H9 (cell line): ENCODE data around the gene CRAMP1. TPM values are rescaled to one million over a fixed set of nuclear protein-coding genes. Genes with fewer than 3 reads are reported as not detected.

Source experiments
- DNase-seq: peaks from one replicate; pipeline ENCODE4 v3.0.0-alpha.2; 2017
- H2AFZ ChIP-seq: one replicate; pipeline ENCODE4 v1.6.1; 2013; ENCODE audit warnings: mild to moderate bottlenecking, low read length, control low read depth, moderate library complexity
- H2AK5ac ChIP-seq: 2 replicates; pipeline ENCODE4 v1.6.1; 2013; ENCODE audit warnings: low read length, control low read depth, mixed read lengths; ENCODE audit not compliant: insufficient read length
- H2BK120ac ChIP-seq: one replicate; pipeline ENCODE4 v1.6.1; 2013; ENCODE audit warnings: low read depth, mild to moderate bottlenecking, low read length, control low read depth, inconsistent platforms; ENCODE audit not compliant: poor library complexity, severe bottlenecking
- H2BK12ac ChIP-seq: 2 replicates; pipeline ENCODE4 v1.6.1; 2013; ENCODE audit warnings: low read length, control low read depth, mixed read lengths, low read depth; ENCODE audit not compliant: insufficient read length
- H2BK15ac ChIP-seq: 2 replicates; pipeline ENCODE4 v1.6.1; 2013; ENCODE audit warnings: low read depth, low read length, control low read depth
- H2BK20ac ChIP-seq: one replicate; pipeline ENCODE4 v1.6.1; 2013; ENCODE audit warnings: low read depth, mild to moderate bottlenecking, low read length, control low read depth, inconsistent platforms; ENCODE audit not compliant: poor library complexity, severe bottlenecking
- H2BK5ac ChIP-seq: 2 replicates; pipeline ENCODE4 v1.6.1; 2013; ENCODE audit warnings: low read length, control low read depth, mixed read lengths; ENCODE audit not compliant: insufficient read length
- H3K14ac ChIP-seq: 2 replicates; pipeline ENCODE4 v1.6.1; 2013; ENCODE audit warnings: low read length, control low read depth; ENCODE audit not compliant: insufficient read depth
- H3K18ac ChIP-seq: 2 replicates; pipeline ENCODE4 v1.6.1; 2013; ENCODE audit warnings: low read depth, mild to moderate bottlenecking, mixed read lengths, low read length, control low read depth; ENCODE audit not compliant: insufficient read length
- H3K23ac ChIP-seq: 2 replicates; pipeline ENCODE4 v1.6.1; 2013; ENCODE audit warnings: low read length, control low read depth, mixed read lengths, low read depth; ENCODE audit not compliant: insufficient read length
- H3K23me2 ChIP-seq: 2 replicates; pipeline ENCODE4 v1.6.1; 2013; ENCODE audit warnings: low read depth, mild to moderate bottlenecking, mixed read lengths, low read length, control low read depth; ENCODE audit not compliant: insufficient read length, poor library complexity, severe bottlenecking
- H3K27ac ChIP-seq: 2 replicates; pipeline ENCODE4 v1.5.1; 2013; ENCODE audit warnings: low read length, control low read depth, mixed read lengths, low read depth; ENCODE audit not compliant: insufficient read length
- H3K27me3 ChIP-seq: 2 replicates; pipeline ENCODE4 v1.6.1; 2013; ENCODE audit warnings: low read length, control low read depth, inconsistent platforms; ENCODE audit not compliant: insufficient read depth
- H3K4ac ChIP-seq: 2 replicates; pipeline ENCODE4 v1.6.1; 2013; ENCODE audit warnings: low read depth, mild to moderate bottlenecking, control low read depth, inconsistent platforms, low read length, moderate library complexity
- H3K4me1 ChIP-seq: 2 replicates; pipeline ENCODE4 v1.6.1; 2013; ENCODE audit warnings: low read length, control low read depth, inconsistent platforms; ENCODE audit not compliant: insufficient read depth
- H3K4me2 ChIP-seq: 2 replicates; pipeline ENCODE4 v1.6.1; 2013; ENCODE audit warnings: low read length, control low read depth, mixed read lengths; ENCODE audit not compliant: insufficient read length, insufficient read depth
- H3K56ac ChIP-seq: 2 replicates; pipeline ENCODE4 v1.6.1; 2013; ENCODE audit warnings: low read depth, mild to moderate bottlenecking, mixed read lengths, low read length, control low read depth; ENCODE audit not compliant: insufficient read length
- H3K79me1 ChIP-seq: 2 replicates; pipeline ENCODE4 v1.6.1; 2013; ENCODE audit warnings: low read depth, mild to moderate bottlenecking, moderate library complexity, low read length, control low read depth, inconsistent platforms; ENCODE audit not compliant: insufficient read depth, poor library complexity, severe bottlenecking
- H3K79me2 ChIP-seq: 2 replicates; pipeline ENCODE4 v1.6.1; 2013; ENCODE audit warnings: low read length, control low read depth, inconsistent platforms; ENCODE audit not compliant: insufficient read depth
- H3K9ac ChIP-seq: 2 replicates; pipeline ENCODE4 v1.6.1; 2013; ENCODE audit warnings: low read length, control low read depth, mixed read lengths; ENCODE audit not compliant: insufficient read length; ENCODE audit errors: extremely low read depth
- H3K9me3 ChIP-seq: one replicate; pipeline ENCODE4 v1.6.1; 2013; ENCODE audit warnings: low read depth, low read length, inconsistent platforms; ENCODE audit not compliant: control insufficient read depth
- H3T11ph ChIP-seq: one replicate; pipeline ENCODE4 v1.6.1; 2013; ENCODE audit warnings: mild to moderate bottlenecking, low read length, control low read depth, inconsistent platforms
- H4K20me1 ChIP-seq: one replicate; pipeline ENCODE4 v1.6.1; 2013; ENCODE audit not compliant: control insufficient read depth, insufficient read length, insufficient read depth
- H4K5ac ChIP-seq: 2 replicates; pipeline ENCODE4 v1.6.1; 2013; ENCODE audit warnings: low read depth, mild to moderate bottlenecking, mixed read lengths, low read length, control low read depth; ENCODE audit not compliant: insufficient read length
- H4K8ac ChIP-seq: replicated peaks from 2 replicates; pipeline ENCODE4 v1.6.1; 2013; ENCODE audit warnings: low read length, control low read depth, mixed read lengths, low read depth; ENCODE audit not compliant: insufficient read length
- H4K91ac ChIP-seq: 2 replicates; pipeline ENCODE4 v1.6.1; 2013; ENCODE audit warnings: low read depth, mild to moderate bottlenecking, moderate library complexity, mixed read lengths, low read length, control low read depth; ENCODE audit not compliant: insufficient read length
- H3K27ac Mint-ChIP-seq, 3 experiments: 2 replicates in 2 of 3; 3 replicates in 1 of 3; pipeline ENCODE4 v1.8.0; 2020 to 2021; ENCODE audit warnings: mixed read lengths in 3 of 3, mild to moderate bottlenecking in 1 of 3, moderate library complexity in 1 of 3
- H3K27me3 Mint-ChIP-seq: 2 replicates; pipeline ENCODE4 v1.8.0; 2021; ENCODE audit warnings: low read depth, mild to moderate bottlenecking, moderate library complexity, mixed read lengths
- H3K36me3 Mint-ChIP-seq, 3 experiments: 2 replicates in 2 of 3; 3 replicates in 1 of 3; pipeline ENCODE4 v1.8.0; 2020 to 2021; ENCODE audit warnings: low read depth in 3 of 3, mixed read lengths in 3 of 3; ENCODE audit not compliant: insufficient read depth in 1 of 3
- H3K4me1 Mint-ChIP-seq, 2 experiments: 2 replicates each; pipeline ENCODE4 v1.8.0; 2020; ENCODE audit warnings: mixed read lengths in 2 of 2
- H3K4me3 Mint-ChIP-seq, 2 experiments: 2 replicates in 1 of 2; 3 replicates in 1 of 2; pipeline ENCODE4 v1.8.0; 2020 to 2021; ENCODE audit warnings: mild to moderate bottlenecking in 2 of 2, mixed read lengths in 2 of 2, moderate library complexity in 1 of 2
- H3K9me3 Mint-ChIP-seq, 2 experiments: 2 replicates in 1 of 2; 3 replicates in 1 of 2; pipeline ENCODE4 v1.8.0; 2020; ENCODE audit warnings: mild to moderate bottlenecking in 2 of 2, mixed read lengths in 2 of 2, moderate library complexity in 1 of 2
- WGBS: extraction: QIAGEN DNeasy Blood & Tissue Kit; methylation state at CpG from one replicate; pipeline ENCODE4 v1.1.7; 2013; ENCODE audit warnings: missing lambda C conversion rate, low lambda C conversion rate, mixed read lengths; ENCODE audit not compliant: insufficient read length; ENCODE audit errors: extremely low coverage; 5-methylcytosine and 5-hydroxymethylcytosine counted together
- total RNA-seq: library from RNA; stranded (reverse); gene quantifications from 2 replicates; pipeline ENCODE4 v1.2.1, GENCODE V29; 2021
- TF ChIP-seq, protein P1 (sequence below): fragments of 200-600 bp; sonication (generic); conservative IDR thresholded peaks from 3 replicates; pipeline ENCODE4 v1.8.0; 2021; ENCODE audit warnings: antibody characterized with exemption, mild to moderate bottlenecking

The CRAMP1 gene
- total RNA-seq, 1 experiment from 2014 or later = 46.2 TPM

DNA sequence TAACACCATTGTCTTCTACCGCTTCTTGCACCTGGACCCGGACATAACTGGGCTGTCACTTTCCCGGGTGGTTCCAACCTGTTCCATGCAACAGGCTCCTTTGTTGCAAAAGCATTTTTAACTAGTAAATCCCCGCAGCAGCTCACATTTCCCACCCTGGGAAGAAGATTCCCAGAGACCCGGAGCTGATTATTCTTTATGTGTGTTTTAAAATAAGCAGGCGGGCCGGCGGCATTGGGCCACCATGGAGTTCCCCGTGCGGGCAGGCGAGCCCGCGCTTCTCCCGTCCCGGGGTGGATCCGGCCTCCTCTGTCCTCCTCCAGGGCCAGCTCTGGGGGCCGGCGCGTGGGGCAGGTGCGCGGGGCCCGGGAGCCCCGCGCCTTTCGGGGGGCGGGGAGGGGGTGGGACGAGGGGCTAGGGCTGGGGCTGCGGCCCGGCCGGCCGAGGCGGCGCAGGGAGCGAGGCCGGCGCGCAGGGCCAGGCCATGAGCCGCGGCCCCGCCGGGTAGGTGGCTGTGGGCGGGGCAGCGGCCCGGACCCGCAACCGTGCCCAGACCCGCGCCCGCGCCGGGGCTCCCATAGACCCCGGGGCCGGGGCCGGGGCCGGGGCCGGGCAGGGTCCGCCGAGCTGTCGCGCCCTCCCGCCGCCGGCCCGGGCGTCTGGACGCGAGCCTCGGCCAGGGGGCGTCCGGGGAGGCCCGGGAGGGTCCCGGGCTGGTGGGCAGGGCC is 1.7 kb downstream of the CRAMP1 start:
- H3K18ac ChIP-seq = no peak overlapping the region
- H3K14ac ChIP-seq = no peak overlapping the region
- H3K23ac ChIP-seq = no peak overlapping the region
- H2BK15ac ChIP-seq = no peak overlapping the region
- Mint-ChIP-seq H3K27ac (no peak overlapping the region), H3K4me1 (peaks cover 22 to 30% of the 10 kb centered on the region in 2 experiments), H3K4me3 (peak overlapping the region; percentile 83 to 86), H3K9me3 (peaks cover 0 to 3% of the 10 kb centered on the region in 2 experiments; a peak in 1 of 5 replicates), H3K36me3 (peaks cover 8 to 29% (median 27%) of the 10 kb centered on the region in 3 experiments), H3K27me3 (peaks cover 17% of the 10 kb centered on the region)
- peak overlapping the region; percentile 78 for H3K4me2 ChIP-seq
- H2BK120ac ChIP-seq = no peak overlapping the region
- no peaks in the 10 kb centered on the region for H3K9me3 ChIP-seq
- H3K27me3 ChIP-seq = peaks cover 6% of the 10 kb centered on the region; the same call in 1 of the 2 replicates
- H3K79me1 ChIP-seq = peaks cover 8% of the 10 kb centered on the region
- no peak overlapping the region for H3K4ac ChIP-seq
- no peak overlapping the region for H4K5ac ChIP-seq
- TF ChIP-seq, protein P1, sequence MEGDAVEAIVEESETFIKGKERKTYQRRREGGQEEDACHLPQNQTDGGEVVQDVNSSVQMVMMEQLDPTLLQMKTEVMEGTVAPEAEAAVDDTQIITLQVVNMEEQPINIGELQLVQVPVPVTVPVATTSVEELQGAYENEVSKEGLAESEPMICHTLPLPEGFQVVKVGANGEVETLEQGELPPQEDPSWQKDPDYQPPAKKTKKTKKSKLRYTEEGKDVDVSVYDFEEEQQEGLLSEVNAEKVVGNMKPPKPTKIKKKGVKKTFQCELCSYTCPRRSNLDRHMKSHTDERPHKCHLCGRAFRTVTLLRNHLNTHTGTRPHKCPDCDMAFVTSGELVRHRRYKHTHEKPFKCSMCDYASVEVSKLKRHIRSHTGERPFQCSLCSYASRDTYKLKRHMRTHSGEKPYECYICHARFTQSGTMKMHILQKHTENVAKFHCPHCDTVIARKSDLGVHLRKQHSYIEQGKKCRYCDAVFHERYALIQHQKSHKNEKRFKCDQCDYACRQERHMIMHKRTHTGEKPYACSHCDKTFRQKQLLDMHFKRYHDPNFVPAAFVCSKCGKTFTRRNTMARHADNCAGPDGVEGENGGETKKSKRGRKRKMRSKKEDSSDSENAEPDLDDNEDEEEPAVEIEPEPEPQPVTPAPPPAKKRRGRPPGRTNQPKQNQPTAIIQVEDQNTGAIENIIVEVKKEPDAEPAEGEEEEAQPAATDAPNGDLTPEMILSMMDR = no peak
- no peak overlapping the region for H3T11ph ChIP-seq
- no peak for DNase-seq
- no peak overlapping the region for H4K91ac ChIP-seq
- H3K56ac ChIP-seq = no peak overlapping the region
- H3K9ac ChIP-seq = peak overlapping the region; percentile 15
- no peak overlapping the region for H3K27ac ChIP-seq
- no peaks in the 10 kb centered on the region for H3K4me1 ChIP-seq
- H2BK20ac ChIP-seq = no peak overlapping the region
- peaks cover 24% of the 10 kb centered on the region for H3K23me2 ChIP-seq
- H2BK12ac ChIP-seq = no peak overlapping the region
- H2AFZ ChIP-seq = no peak overlapping the region
- H4K20me1 ChIP-seq = no peaks in the 10 kb centered on the region
- H2BK5ac ChIP-seq = no peak overlapping the region
- WGBS = no CpG with 5 or more reads among the region's 72 CpGs
- no peak overlapping the region for H4K8ac ChIP-seq
- H2AK5ac ChIP-seq = no peak overlapping the region
- peaks cover 12% of the 10 kb centered on the region; the same call in 1 of the 2 replicates for H3K79me2 ChIP-seq
